Mesothelial cell of epicardium (in vitro differentiated cells): Measurements from ENCODE around the gene STK16. TPM values are rescaled to one million over a fixed set of nuclear protein-coding genes. Genes with fewer than 3 reads are reported as not detected.

Source experiments
- DNase-seq, 2 experiments: peaks; one replicate each; pipeline ENCODE4 v3.0.0; 2021; ENCODE audit warnings: low spot score in 2 of 2; ENCODE audit not compliant: unreplicated experiment in 2 of 2
- H3K27ac Mint-ChIP-seq: 2 replicates; pipeline ENCODE4 v1.8.0; 2021; ENCODE audit warnings: mixed read lengths
- H3K27me3 Mint-ChIP-seq: 2 replicates; pipeline ENCODE4 v1.8.0; 2021; ENCODE audit warnings: low read depth, mixed read lengths
- H3K36me3 Mint-ChIP-seq: 2 replicates; pipeline ENCODE4 v1.8.0; 2021; ENCODE audit warnings: mixed read lengths
- H3K4me1 Mint-ChIP-seq: 2 replicates; pipeline ENCODE4 v1.8.0; 2021; ENCODE audit warnings: mixed read lengths
- H3K4me3 Mint-ChIP-seq: 2 replicates; pipeline ENCODE4 v1.8.0; 2021; ENCODE audit warnings: mild to moderate bottlenecking, moderate library complexity, mixed read lengths
- H3K9me3 Mint-ChIP-seq: 2 replicates; pipeline ENCODE4 v1.8.0; 2021; ENCODE audit warnings: mixed read lengths
- total RNA-seq: library from RNA; stranded (reverse); gene quantifications from 3 replicates; pipeline ENCODE4 v1.2.1, GENCODE V29; 2021
- TF ChIP-seq, protein P1 (sequence below): fragments of 200-600 bp; sonication (generic); IDR thresholded peaks from one replicate; pipeline ENCODE4 v1.5.0; 2021; ENCODE audit warnings: antibody characterized with exemption; ENCODE audit not compliant: unreplicated experiment

The STK16 gene
- total RNA-seq, 1 donor from 2014 or later: 31.2 TPM

GRCh38 chr2:219229305-219230058 lies 15.8 kb upstream of the STK16 start, which contains the start of the genes ANKZF1 and ATG9A:
ANKZF1 (plus strand) TSS chr2:219229806; CDS start chr2:219230258, 452 bp downstream.
ATG9A (minus strand) TSS chr2:219229636; CDS start chr2:219228024, 1,612 bp downstream.
- Mint-ChIP-seq H3K27me3 (no peaks in the 10 kb centered on the region), H3K27ac (peak within 1 kb of the TSS; percentile 98), H3K4me1 (peaks cover 23% of the 10 kb centered on the region), H3K4me3 (peak within 1 kb of the TSS; percentile 99), H3K9me3 (no peaks in the 10 kb centered on the region), H3K36me3 (peaks cover 17% of the 10 kb centered on the region)
- TF ChIP-seq, protein P1, sequence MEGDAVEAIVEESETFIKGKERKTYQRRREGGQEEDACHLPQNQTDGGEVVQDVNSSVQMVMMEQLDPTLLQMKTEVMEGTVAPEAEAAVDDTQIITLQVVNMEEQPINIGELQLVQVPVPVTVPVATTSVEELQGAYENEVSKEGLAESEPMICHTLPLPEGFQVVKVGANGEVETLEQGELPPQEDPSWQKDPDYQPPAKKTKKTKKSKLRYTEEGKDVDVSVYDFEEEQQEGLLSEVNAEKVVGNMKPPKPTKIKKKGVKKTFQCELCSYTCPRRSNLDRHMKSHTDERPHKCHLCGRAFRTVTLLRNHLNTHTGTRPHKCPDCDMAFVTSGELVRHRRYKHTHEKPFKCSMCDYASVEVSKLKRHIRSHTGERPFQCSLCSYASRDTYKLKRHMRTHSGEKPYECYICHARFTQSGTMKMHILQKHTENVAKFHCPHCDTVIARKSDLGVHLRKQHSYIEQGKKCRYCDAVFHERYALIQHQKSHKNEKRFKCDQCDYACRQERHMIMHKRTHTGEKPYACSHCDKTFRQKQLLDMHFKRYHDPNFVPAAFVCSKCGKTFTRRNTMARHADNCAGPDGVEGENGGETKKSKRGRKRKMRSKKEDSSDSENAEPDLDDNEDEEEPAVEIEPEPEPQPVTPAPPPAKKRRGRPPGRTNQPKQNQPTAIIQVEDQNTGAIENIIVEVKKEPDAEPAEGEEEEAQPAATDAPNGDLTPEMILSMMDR: no peak
- peak; percentile 93 to 95 for DNase-seq

- H3K36me3 Mint-ChIP-seq: peaks cover 15% of the 10 kb centered on the region
- no peaks in the 10 kb centered on the region for H3K27me3 Mint-ChIP-seq
- TF ChIP-seq, protein P1: no peak
- peak overlapping the region; percentile 98 for H3K27ac Mint-ChIP-seq
- peaks cover 23% of the 10 kb centered on the region for H3K4me1 Mint-ChIP-seq
- H3K4me3 Mint-ChIP-seq: peak overlapping the region; percentile 99
- peak in 1 of 2 experiments; percentile 55 for DNase-seq
- no peaks in the 10 kb centered on the region for H3K9me3 Mint-ChIP-seq
These were observed 15.2 kb upstream of the STK16 start for GRCh38 chr2:219230059-219230540.

GRCh38 chr2:219234331-219234730 lies 10.9 kb upstream of the STK16 start:
- H3K27me3 Mint-ChIP-seq: no peaks in the 10 kb centered on the region
- H3K4me3 Mint-ChIP-seq: no peak overlapping the region
- TF ChIP-seq, protein P1: no peak
- H3K27ac Mint-ChIP-seq: no peak overlapping the region
- peaks cover 9% of the 10 kb centered on the region for H3K4me1 Mint-ChIP-seq
- no peak for DNase-seq
- H3K36me3 Mint-ChIP-seq: peaks cover 15% of the 10 kb centered on the region
- H3K9me3 Mint-ChIP-seq: no peaks in the 10 kb centered on the region

- TF ChIP-seq, protein P1: no peak
- Mint-ChIP-seq H3K27ac (no peak overlapping the region), H3K9me3 (no peaks in the 10 kb centered on the region), H3K27me3 (no peaks in the 10 kb centered on the region), H3K4me1 (peaks cover 11% of the 10 kb centered on the region), H3K36me3 (no peaks in the 10 kb centered on the region), H3K4me3 (peak overlapping the region; percentile 52)
- no peak for DNase-seq
These were observed 2.0 kb upstream of the STK16 start for GRCh38 chr2:219243291-219243761.

- H3K4me1 Mint-ChIP-seq: peaks cover 23% of the 10 kb centered on the region
- TF ChIP-seq, protein P1: no peak
- H3K9me3 Mint-ChIP-seq: no peaks in the 10 kb centered on the region
- DNase-seq: no peak
- H3K4me3 Mint-ChIP-seq: peak overlapping the region; percentile 91
- peaks cover 1% of the 10 kb centered on the region for H3K27me3 Mint-ChIP-seq
- no peaks in the 10 kb centered on the region for H3K36me3 Mint-ChIP-seq
- H3K27ac Mint-ChIP-seq: peak overlapping the region; percentile 97
These were observed 511 bp upstream of the STK16 start for GRCh38 chr2:219244789-219245147.
